GDM1 (cell line): ENCODE measurements around the gene TPST2.

Experiments used
- DNase-seq: peaks from one replicate; lab custom pipeline; 2025; lab: John Stamatoyannopoulos, UW

The TPST2 gene

DNA sequence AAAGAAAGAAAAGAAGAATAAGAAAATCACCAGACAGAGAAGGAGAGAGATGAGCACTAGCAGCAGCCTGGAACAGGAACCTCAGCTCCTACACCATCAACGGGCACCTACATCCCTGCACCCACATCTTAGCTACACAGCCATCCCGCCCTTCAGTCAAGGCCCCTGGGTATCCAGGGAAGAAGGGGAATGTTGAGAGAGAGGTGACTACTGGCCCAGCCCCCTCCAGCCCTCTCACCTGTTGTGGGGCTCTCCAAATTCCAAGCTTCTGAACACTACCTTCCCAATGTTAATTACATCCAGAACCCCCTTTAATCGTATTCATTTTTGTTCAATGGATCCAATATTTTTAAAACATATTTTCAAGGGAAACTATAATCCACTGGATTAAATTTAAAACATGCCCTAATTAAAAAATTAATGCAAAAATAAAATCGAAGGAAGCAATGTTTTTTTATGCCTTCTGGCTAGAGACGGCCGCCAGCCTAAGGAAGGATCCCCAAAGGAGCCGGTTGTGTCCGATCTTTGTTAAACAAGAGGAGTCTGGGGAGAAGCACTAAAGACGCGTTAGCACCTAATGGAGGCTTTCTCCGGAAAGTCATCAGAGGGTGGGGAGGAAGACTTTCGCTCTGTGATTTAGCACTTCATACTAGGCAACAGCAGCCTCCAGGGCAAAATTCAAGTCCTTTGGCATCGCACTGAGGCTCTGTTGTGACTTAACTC lies 9.5 kb downstream of the TPST2 start:
- no peak for DNase-seq

DNA sequence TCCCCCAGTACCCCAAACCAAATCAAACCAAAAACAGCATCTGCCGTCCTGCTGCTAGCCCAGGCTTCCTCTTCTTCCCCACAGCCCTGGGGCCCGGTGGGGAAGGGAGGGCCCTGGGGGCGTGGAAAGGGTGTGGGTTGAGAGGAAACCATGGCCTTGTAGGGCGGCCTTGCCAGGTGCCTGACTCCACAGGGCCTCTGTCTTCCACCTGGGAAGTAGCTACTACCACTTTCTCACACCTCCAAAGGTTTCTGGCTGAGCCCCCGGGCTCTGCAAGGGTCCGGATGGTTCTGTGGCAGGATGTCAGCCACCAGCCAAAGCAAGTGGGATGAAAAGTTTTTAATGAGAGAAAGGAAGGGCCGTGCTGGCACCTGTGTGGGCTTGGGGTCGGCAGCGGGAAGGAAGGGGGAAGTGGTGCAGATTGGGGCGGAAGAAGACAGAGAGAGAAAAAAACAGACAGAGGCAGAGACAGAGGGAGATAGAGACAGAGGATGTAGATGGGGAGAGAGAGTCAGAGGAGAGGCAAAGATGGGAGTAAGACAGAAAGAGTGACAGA lies 10.5 kb downstream of the TPST2 start:
- DNase-seq = peak; percentile 79

DNA sequence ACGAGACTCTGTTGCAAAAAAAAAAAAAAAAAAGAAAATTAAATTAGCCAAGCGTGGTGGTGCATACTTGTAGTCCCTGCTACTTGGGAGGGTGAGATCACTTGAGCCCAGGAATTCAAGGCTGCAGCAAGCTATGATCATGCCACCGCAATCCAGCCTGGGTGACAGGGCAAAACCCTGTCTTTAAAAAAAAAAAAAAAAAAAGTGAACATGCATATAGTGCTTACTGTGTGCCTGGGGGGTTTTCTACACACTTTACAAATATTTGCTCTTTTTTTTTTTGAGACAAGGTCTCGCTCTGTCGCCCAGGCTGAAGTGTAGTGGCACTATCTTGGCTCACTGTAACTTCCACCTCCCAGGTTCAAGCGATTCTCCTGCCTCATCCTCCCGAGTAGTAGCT lies 12.9 kb downstream of the TPST2 start:
- DNase-seq = no peak

DNA sequence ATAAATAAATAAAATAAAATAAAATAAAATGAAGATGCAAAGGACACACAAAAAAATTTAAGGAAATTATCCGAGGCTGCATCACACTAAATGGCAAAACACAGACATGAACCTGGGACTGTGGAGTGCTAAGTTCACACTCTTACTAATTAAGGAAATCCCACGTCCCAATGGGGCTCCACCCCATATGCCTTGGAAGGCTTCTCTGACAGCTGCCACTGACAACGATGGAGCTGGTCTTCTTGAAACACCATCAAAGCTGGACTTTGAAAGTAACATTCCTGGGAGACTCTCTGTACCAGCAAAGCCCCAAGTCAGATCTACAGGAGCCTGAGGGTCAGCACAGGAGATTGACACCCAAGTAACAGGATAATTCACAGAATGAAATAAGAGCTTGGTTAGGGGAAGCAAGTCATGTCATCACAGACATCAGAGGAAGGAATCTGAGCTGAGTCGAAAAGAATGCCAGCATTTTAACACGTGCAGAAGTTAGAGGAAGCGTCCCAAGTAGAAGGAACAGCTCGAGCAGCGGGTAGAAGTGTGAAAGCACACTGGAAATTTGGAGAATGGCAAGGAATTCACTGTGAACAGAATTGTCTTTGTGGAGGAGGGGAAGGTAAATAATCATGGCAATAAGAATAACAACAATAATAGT lies 13.8 kb downstream of the TPST2 start:
- DNase-seq = no peak

DNA sequence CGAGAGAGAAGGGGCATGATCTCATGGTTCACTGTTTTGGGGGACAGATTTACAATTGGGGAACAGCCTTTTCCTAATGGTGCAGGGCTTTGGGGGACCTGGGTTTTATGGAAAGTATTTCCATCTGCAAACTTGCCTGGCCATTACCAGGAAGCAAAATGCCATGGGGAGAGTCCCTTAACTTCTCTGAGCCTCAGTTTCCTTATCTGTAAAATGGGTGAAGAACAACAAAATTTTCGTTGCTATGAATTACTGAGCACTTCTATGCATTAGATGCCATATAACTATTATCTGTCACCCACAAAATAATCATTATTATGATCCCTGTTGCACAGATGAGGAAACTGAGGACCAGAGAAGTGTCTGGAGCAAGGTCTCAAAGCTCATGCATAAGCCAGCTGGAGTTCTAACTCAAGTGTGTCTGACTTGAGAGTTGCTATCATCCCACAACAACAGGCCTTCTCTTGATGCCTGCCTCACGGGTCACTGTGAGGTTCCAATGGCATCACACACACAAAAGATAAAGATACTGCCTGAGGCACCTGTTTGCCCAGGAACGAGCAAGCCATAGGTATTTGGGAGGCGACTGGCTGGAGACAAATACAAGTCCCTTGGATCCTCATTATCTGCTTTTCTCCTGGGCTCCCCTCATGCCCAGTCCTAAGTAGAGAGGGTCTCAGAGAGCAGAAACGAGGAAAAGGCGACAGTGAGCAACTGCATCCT lies 15.8 kb downstream of the TPST2 start:
- no peak for DNase-seq

DNA sequence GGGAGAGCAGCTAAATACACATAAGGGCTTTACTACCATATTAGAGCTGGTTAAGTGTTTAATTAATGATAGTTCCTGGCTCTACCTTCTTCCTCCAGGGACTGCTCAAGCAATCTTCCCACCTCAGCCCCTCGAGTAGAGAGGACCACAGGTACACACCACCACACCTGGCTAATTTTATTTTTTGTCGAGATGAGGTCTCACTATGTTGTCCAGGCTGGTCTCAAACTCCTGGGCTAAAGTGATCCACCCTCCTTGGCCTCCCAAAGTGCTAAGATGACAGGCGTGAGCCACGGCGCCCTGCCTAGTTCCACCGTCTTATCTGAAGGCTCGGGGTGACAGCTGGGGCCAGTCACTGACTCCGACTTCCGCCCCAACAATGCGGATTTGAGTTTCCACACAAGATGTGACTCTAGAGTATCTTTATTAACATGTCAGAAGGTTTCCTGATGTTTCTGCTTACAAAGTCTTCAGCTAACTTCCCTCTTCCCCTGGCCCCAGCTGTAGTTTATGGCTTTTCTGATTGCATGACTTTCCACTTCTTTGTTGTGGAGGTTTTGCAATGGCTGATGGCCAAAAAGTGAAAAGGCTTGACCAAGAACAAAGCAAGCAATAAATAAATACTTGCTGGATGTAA lies 16.8 kb downstream of the TPST2 start:
- DNase-seq = peak; percentile 77

DNA sequence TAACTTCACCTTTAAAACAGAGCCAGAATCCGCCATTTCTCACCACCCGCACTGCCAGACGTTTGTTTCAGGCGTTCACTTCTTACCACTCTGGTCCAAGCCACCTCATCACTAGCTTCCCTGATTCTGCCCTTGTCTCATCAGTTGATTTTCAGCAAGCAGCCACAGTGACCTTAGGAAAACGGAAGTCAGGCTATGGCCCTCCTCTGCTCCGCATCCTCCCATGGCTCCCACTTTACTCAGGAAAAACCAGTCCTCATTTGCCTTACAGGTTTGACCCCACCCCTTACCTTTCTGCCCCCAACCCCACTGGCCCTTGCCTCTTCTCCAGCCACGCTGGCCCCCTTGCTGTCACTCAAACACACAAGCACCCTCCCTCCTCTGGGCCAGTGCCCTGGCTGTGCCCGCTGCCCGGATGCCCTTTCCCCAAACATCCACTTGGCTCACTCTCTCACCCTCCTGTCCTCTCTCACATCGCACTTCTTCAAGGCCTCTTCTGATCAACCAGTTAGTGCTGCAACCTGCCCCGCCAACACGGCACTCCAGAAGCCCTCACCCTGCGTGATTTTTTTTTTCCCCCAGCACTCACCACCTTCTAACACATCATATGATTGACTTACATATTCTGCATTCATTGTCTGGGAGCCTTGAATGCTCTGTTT lies 18.9 kb downstream of the TPST2 start:
- DNase-seq = no peak

DNA sequence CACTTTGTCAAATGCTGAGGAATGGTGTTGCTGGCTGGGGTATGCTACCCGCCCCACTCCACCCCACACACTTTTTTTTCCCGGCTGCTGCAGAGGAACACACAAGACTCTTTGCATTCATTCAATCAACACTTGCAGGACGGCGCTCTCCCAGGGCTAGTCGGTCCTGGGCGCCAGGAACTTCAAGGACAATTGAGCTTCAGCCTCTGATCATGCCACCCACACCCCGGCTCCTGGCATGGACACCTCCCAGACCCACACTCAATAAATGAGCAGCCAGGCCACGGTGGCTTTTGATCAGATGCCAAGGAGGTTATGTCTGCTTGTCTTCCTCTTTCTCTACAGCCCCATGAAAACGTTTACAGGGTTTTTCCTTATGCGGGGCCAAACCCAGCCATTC lies 19.8 kb downstream of the TPST2 start:
- no peak for DNase-seq

DNA sequence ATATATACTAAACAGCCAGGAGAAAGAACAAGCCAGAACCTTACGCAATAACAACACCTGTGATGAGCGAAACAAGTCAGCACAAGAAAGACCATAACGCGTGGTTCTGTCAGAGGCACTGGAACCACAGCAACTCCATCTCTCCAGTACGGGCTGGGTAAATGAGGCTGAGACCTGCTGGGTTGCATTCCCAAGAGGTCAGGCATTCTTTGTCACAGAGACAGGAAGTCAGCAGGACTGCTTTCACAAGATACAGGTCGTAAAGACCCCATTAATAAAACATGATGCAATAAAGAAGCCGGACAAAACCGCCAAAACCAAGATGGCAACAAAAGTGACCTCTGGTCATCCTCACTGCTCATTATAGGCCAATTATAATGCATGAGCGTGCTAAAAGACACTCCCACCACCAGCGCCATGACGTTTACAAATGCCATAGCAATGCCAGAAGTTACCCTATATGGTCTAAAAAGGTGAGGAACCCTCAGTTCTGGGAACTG lies 21.7 kb downstream of the TPST2 start:
- DNase-seq = no peak

DNA sequence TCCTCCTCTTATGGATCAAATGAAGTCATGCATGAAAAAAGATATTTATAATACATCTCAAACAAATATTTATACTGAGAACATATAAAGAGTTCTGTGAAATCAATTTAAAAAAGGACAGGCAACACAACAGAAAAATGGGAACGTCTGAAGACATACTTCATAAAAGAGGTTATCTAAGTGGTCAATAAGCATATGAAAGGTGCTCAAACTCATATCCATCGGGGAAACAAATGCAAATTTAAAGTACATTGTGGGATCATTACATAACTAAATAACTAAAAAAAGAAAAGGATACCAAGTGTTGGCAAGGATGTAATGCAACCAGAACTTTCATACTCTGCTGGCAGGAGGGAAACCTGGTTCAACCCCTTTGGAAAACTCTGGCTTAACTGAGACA lies 22.3 kb downstream of the TPST2 start:
- no peak for DNase-seq

DNA sequence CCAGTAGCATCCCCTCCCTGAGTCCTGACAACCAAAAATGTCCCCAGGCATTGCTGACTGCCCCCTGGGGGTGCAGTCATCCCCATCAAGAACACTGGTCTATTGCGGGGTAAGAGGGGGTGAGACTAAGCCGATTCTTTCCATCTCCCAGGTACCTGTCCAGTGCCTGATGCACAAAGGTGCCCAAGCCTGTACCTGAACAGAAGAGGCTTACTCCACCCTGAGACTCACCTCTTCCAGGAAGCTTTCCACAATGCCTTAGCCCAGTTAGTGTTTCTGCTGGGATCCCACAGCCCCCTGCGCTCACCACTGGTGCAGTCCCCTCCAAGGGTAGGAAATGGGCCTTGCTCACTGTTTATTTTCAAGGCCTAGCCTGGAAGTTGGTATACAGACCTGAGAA lies 22.9 kb downstream of the TPST2 start:
- no peak for DNase-seq

DNA sequence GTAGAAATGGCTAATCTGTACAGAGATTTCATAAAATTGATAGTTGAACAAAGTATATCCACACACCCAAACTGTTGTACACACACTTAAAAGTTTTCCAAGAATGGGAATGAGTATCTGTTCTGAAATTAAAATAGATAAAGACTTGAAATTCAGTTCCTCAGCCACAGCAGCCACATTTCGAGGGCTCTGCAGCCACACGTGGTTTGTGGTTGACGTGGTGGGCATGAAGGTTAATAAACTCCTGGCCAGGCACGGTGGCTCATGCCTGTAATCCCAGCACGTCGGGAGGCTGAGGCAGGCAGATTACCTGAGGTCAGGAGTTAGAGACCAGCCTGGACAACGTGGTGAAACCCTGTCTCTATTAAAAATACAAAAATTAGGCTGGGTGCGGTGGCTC lies 24.0 kb downstream of the TPST2 start:
- DNase-seq = no peak

DNA sequence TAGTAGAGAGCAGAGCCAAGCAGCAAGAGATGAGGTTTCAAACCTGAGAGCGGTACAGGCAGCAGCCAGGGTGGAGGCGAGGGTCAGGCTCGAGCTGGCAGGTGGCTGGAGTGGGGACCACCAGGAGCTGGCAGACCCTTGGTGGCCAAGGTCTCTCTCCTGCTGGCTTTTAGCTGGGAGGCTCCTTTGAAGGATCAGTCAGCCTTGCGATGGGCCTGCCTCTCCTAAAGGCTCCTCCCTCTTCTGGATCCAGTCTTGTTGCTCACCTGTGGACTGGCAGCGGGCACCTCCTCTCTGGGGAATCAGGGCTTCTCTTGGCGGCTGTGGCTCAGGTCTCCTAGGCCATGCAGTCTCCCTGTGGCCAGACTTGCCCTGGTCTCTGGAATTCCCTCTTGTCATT lies 24.8 kb downstream of the TPST2 start:
- no peak for DNase-seq

DNA sequence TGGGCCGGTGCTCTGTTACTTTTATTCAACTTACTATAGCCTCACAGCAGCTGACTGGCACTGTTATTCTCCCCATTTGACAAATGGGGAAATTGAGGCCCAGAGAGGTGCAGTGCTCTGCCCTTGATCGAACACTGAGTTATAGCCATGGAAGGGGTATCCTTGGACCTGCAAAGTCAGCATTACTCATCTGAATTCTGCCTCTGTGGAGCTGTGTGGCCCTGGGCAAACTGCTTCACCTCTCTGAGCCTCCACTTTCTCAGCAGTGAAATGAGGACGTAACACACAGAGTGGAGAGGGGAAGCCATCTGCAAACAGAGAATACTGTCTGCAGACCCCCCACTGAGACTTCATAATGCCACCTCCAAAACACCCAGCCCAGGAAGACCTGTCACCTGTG lies 25.3 kb downstream of the TPST2 start:
- no peak for DNase-seq

DNA sequence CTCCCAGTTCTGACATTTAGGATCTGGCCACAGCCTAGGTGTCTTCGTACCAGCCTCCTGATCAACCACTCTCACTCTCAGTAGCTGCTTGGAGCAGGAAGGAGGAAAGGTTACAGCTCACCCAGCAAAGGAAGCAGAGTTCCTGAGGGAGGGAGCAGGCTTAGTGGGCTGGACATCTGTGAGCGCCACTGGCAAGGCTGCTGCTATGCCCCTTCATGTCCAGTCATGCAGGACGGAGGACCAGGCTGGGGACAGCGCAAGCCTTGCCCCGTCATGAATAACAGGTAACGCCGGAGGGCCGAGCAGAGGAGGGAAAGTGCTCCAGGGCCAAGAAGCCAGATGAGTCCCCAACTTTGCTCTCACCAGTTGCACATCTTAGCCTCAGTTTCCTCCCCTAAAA lies 25.8 kb downstream of the TPST2 start:
- DNase-seq = no peak

DNA sequence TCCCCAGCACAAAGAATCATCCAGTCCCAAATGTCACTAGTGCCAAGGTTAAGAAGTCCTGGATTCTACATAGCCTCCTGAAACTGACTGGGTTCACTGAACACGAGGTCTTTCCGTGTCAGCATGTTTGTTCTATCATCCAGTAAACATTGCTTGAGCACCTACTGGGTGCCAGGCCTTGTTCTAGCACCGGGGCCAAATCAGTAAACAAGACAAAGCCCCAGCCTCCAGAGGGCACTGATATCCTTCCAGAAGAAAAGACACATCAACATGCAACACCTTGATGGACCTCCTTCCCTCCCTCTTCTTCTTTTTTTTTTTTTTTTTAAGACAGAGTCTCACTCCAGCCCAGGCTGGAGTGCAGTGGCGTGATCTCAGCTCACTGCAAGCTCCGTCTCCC lies 26.9 kb downstream of the TPST2 start:
- DNase-seq = no peak

DNA sequence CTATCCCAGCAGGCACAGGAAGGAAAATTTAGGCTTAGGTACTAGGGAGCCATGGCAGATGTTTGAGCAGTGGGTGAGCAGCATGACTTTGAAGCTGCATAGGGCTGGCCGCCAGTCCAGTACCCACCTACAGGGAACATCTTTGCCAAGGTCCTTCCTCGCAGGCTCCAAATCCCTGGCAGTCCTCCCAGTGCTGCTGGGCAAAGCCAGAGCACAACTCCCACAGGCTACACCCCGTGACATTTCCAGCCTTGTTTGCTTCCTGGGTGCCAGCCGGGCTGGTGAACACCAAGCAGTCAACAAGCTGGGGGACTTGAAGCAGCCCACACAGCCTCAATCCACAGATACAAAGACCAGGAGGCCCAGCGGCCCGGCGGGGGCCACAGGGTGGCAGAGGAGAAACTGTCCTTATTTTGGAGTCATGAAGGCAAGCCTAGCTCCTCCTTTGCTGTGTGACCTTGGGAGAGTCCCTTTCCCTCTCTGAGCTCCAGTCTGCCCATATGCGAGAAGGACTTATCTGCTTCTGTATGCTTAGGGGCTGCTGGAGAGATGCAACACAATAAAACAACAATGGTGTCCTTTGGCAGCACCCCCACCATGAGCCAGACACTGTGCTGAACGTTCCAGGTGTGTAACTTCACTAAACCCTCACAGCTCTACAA lies 28.0 kb downstream of the TPST2 start:
- DNase-seq = no peak

DNA sequence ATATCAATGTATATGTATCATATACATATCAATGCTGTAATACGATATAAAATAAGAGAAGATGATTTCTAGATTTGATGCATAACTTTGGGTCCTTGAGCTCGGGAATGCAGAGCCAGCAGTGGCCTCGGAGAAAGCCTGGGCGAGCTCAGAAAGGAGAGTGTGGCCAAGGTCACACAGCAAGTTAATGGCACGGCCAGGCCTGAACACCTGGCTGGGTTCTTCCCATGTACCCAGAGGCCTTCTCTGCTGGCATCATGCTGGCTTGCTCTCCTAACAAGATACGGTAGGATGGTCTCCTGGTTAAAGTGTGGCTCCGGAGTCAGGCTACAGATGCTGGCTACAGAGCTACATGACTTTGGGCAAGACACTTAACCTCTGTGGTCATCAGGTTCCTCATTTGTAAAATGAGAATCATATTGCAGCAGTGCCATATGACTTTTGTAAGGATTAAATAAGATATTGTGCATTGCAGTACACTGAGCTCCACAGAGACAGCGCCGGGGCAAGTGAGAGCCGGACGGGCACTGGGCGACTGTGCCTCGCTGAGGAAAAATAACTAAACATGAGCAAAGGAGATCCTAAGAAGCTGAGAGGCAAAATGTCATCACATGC lies 29.9 kb downstream of the TPST2 start:
- no peak for DNase-seq

DNA sequence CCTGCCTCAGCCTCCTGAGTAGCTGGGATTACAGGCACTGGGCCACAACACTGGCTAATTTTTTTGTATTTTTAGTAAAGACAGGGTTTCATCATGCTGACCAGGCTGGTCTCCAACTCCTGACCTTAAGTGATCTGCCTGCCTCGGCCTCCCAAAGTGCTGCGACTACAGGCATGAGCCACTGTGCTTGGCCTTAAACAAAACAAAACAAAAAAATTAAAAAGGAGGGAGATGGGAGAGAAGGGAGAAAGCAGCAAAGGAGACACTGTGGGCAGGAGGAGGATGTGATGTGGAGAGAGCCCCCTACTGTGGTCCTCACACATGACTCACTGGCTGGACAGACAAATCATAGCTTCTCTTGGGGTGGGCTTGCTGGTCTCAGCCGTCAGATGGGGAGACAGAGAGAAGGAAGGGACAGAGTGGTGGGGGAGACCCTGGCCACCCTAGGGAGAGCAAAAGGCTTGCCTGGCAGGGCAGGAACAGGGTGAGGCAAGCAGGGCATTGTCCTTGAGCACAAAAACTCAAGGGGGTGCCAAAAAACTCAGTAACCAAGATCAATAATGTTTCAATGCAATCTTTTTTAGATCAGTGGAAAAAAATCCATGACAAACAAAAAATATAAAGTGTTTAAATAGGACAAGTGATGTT lies 31.6 kb downstream of the TPST2 start:
- no peak for DNase-seq

DNA sequence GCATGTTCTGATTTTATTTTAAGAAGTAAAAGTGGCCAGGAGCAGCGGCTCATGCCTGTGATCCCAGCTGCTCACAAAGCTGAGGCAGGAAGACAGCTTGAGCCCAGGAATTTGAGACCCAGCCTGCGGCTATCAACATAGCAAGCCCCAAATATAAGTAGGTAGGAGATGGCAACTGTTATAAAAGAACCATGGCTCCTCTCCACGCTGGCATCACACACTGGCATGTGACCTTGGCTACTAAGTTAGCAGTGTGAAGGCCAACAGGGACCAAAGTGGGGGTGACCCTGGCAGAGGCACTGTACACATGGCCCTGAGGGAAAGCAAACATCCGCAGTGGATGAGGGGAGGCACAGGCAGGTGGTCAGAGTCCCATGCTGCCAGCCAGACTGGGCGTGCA lies 33.0 kb downstream of the TPST2 start:
- DNase-seq = no peak
